Heart right ventricle (tissue), 16 donors: ENCODE measurements around the gene TECPR2. TPM values are rescaled to one million over a fixed set of nuclear protein-coding genes. Genes with fewer than 3 reads are reported as not detected.

Experiments
- ATAC-seq, 8 donors: fragments of 200-7000 bp; cut with Tn5 transposase; one replicate each; pipeline ENCODE4 v1.9.1; 2020; ENCODE audit warnings: mild to moderate bottlenecking in 8 of 8, moderate library complexity in 8 of 8, moderate number of reproducible peaks in 1 of 8
- DNase-seq, 2 donors: peaks; one replicate each; pipeline ENCODE4 v3.0.0-alpha.2; 2020
- H3K27ac ChIP-seq, 10 donors: fragments of 200-600 bp; sonication (generic) in 2 of 10; one replicate each; pipeline versions ENCODE4 v1.5.0 to v1.8.0; 2020 to 2022; ENCODE audit warnings: mild to moderate bottlenecking in 3 of 10
- H3K27me3 ChIP-seq, 7 donors: fragments of 200-600 bp; one replicate each; pipeline ENCODE4 v1.8.0; 2021 to 2022; ENCODE audit warnings: mild to moderate bottlenecking in 2 of 7
- H3K36me3 ChIP-seq, 9 donors: fragments of 200-600 bp; sonication (generic) in 1 of 9; one replicate each; pipeline versions ENCODE4 v1.5.0 to v1.8.0; 2020 to 2022; ENCODE audit warnings: mild to moderate bottlenecking in 2 of 9
- H3K4me1 ChIP-seq, 9 donors: fragments of 200-600 bp; sonication (generic) in 1 of 9; one replicate each; pipeline versions ENCODE4 v1.5.0 to v1.8.0; 2020 to 2022; ENCODE audit warnings: mild to moderate bottlenecking in 4 of 9
- H3K4me3 ChIP-seq, 10 donors: fragments of 200-600 bp; sonication (generic) in 2 of 10; one replicate each; pipeline versions ENCODE4 v1.5.0 to v1.8.0; 2020 to 2022; ENCODE audit warnings: mild to moderate bottlenecking in 7 of 10, moderate library complexity in 2 of 10
- H3K9me3 ChIP-seq, 11 donors: fragments of 200-600 bp in 10 of 11; sonication (generic) in 2 of 11; one replicate each; pipeline versions ENCODE4 v1.5.0 to v1.8.0; 2013 to 2022; ENCODE audit warnings: mild to moderate bottlenecking in 2 of 11, control low read depth in 1 of 11, moderate library complexity in 1 of 11
- WGBS, 2 donors: extraction: QIAGEN DNeasy Blood & Tissue Kit; methylation state at CpG; one replicate each; pipeline ENCODE4 v1.1.7; 2013; ENCODE audit warnings: inconsistent platforms in 1 of 2; 5-methylcytosine and 5-hydroxymethylcytosine counted together
- intact Hi-C, 10 donors: fragments of 100-400 bp; cut with DNase I; formaldehyde crosslinking; loops; one replicate each; pipeline versions ENCODE4 v1.11.1 to v1.14.2; 2022
- polyA plus RNA-seq, 2 donors: library from polyadenylated mRNA; stranded (reverse); fragments of 200-250 nt; gene quantifications; one replicate each; pipeline ENCODE4 v1.2.3, GENCODE V29; 2013
- total RNA-seq, 10 donors: library from RNA; stranded (reverse); fragmentation: NEBNext Ultra II Directional in 3 of 10; extraction: Animal tissue kit (Norgen Biotek cat#: 25700) in 3 of 10; gene quantifications; one replicate each; pipeline versions ENCODE4 v1.2.1 to v1.2.4, GENCODE V29; 2021 to 2023
- TF ChIP-seq, protein P1 (sequence below), 9 donors: fragments of 200-600 bp; sonication (generic) in 2 of 9; IDR thresholded peaks; one replicate each; pipeline versions ENCODE4 v1.5.0 to v1.8.0; 2021 to 2022; ENCODE audit warnings: antibody characterized with exemption in 9 of 9, mild to moderate bottlenecking in 5 of 9, moderate library complexity in 1 of 9
- donor health status: Arrhythmogenic right ventricular cardiomyopathy.
- donor health status: ischemic (EF 13 %, LVEDD 7.1; RV severe dilation, severe dysfunction).
- donor health status: healthy with polysubstance abuse.
- donor health status: DM: no; HTN: yes; CAD: no.
- donor health status: DM: no; HTN: no; CAD: no.
- donor health status: ischemic (EF 25% LVEDD 6.9; RV normal size, moderate dysfunction).
- donor health status: ischemic (EF 25% LVEDD 5.7; RV mildly dilated, moderate dysfunction).
- donor health status: healthy.
- donor health status: DM: yes; HTN: yes; CAD: no.
- donor health status: Ischemic cardiomyopathy.
- donor health status: ischemic (EF 35%, LVEDD 5.7; RV mildly dilated, moderate dysfunction).
- donor health status: nonischemic (EF 11% LVEDD 7.7; RV severe dilation, severe dysfunction).
- donor health status: DM: yes; HTN: yes; CAD: no.
- donor health status: PGD.
- donor health status: ischemic (EF 29% LVEDD 5.4; RV normal size, mild dysfunction).
- donor health status: nonischemic (EF 23%, LVEDD 6.1; RV moderate dilation, normal function).

The TECPR2 gene
- total and polyA plus RNA-seq, 12 donors, result 6.8 to 34.2 (median 24.8) TPM

DNA sequence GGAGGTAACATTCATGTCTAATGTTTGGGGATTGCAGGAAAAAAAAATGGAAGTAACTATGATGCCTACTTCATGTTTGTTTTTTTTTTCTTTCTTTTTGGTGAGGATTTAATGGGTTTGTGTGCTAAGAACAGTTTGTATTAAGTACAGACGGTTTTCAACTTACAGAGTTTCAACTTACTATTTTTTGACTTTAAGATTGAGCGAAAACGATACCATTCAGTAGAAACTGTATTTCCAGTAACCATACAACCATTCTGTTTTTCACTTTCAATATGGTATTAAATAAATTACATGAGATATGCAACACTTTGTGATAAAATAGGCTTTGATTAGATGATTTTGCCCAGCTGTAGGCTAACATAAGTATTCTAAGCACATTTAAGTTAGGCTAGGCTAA, 10.4 kb downstream of the TECPR2 start:
- Histone ChIP-seq H3K27me3 (no peaks in the 10 kb centered on the region), H3K36me3 (peaks cover 0 to 33% (median 10%) of the 10 kb centered on the region in 9 donors), H3K27ac (no peak overlapping the region), H3K9me3 (no peaks in the 10 kb centered on the region), H3K4me1 (peaks cover 0 to 26% (median 9%) of the 10 kb centered on the region in 9 donors), H3K4me3 (no peak overlapping the region)
- WGBS, 2 donors, result 90 to 93% methylated on average over 3 of the region's 3 CpGs
- intact Hi-C loops, result no loop called here
- DNase-seq (no peak), ATAC-seq (no peak)
- TF ChIP-seq, protein P1, sequence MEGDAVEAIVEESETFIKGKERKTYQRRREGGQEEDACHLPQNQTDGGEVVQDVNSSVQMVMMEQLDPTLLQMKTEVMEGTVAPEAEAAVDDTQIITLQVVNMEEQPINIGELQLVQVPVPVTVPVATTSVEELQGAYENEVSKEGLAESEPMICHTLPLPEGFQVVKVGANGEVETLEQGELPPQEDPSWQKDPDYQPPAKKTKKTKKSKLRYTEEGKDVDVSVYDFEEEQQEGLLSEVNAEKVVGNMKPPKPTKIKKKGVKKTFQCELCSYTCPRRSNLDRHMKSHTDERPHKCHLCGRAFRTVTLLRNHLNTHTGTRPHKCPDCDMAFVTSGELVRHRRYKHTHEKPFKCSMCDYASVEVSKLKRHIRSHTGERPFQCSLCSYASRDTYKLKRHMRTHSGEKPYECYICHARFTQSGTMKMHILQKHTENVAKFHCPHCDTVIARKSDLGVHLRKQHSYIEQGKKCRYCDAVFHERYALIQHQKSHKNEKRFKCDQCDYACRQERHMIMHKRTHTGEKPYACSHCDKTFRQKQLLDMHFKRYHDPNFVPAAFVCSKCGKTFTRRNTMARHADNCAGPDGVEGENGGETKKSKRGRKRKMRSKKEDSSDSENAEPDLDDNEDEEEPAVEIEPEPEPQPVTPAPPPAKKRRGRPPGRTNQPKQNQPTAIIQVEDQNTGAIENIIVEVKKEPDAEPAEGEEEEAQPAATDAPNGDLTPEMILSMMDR (IDR thresholded peaks at IDR 0.05), result no peak

DNA sequence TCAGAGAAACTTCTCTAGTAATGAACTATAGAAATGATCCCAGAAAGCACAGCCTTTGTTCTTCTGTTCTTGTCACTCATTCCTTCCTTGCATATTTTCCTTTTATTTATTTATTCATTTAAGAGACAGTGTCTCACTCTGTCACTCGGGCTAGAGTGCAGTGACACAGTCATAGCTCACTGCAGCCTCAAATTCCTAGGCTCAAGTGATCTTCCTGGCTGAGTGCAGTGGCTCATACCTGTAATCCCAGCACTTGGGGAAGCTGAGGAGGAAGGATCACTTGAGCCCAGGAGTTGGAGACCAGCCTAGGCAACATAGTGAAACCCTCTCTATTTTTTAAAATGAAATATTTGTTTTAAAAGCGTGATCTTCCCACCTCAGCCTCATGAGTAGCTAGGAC, 11.5 kb downstream of the TECPR2 start:
- ATAC-seq (no peak), DNase-seq (no peak)
- Histone ChIP-seq H3K4me1 (peaks cover 0 to 22% (median 9%) of the 10 kb centered on the region in 9 donors), H3K27me3 (no peaks in the 10 kb centered on the region), H3K27ac (no peak overlapping the region), H3K9me3 (no peaks in the 10 kb centered on the region), H3K4me3 (no peak overlapping the region), H3K36me3 (peaks cover 0 to 45% (median 18%) of the 10 kb centered on the region in 9 donors)
- TF ChIP-seq, protein P1 (IDR thresholded peaks at IDR 0.05), result no peak
- intact Hi-C loops, result no loop called here
- WGBS, 2 donors, result 86 to 87% methylated on average over 2 of the region's 2 CpGs

DNA sequence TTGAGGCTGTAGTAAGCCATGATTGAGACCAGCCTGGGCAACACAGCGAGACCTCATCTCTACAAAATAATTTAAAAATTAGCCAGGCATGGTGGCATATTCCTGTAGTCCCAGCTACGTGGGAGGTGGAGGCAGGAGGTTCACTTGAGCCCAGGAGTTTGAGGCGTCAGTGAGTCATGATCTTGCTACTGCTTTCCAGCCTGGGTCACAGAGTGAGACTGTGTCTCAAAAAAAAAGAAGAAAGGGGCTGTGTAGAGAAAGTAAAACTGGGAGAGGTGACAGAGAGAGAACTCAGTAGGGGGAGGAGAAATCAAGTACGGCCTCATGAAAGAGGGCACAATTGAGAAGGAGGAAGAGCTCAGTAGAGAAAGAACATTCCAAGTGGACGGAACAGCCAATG, 12.4 kb downstream of the TECPR2 start:
- intact Hi-C loops, result no loop called here
- 96% methylated on average over 5 of the region's 5 CpGs for WGBS, 2 donors
- H3K4me1 ChIP-seq, result peaks cover 0 to 14% (median 6%) of the 10 kb centered on the region in 9 donors
- DNase-seq, result no peak
- TF ChIP-seq, protein P1 (IDR thresholded peaks at IDR 0.05), result no peak
- H3K27me3 ChIP-seq, result no peaks in the 10 kb centered on the region
- no peaks in the 10 kb centered on the region for H3K9me3 ChIP-seq
- ATAC-seq, result no peak
- H3K36me3 ChIP-seq, result peaks cover 0 to 51% (median 18%) of the 10 kb centered on the region in 9 donors
- H3K4me3 ChIP-seq, result no peak overlapping the region
- H3K27ac ChIP-seq, result no peak overlapping the region

DNA sequence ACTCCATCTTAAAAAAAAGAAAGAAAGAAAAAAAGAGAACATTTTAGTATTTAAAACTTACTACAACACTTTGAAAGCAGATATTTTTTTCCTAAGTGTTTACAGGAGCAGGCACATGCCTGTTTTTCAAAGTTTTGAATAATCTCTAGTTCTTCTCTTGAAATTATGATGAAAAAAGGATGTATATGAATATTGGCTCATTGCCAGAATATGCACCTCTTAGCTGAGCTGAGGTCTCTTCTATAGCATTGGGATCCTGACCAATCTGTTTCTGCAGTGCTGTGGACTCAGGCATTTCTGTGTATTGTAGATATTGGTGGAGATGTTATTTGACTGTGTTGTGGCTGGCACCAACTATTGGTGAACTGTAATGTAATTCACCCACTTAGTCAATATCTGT, 15.0 kb downstream of the TECPR2 start:
- H3K36me3 ChIP-seq, result peaks cover 0 to 65% (median 18%) of the 10 kb centered on the region in 9 donors
- H3K4me1 ChIP-seq, result no peaks in the 10 kb centered on the region
- DNase-seq (no peak), ATAC-seq (no peak)
- H3K9me3 ChIP-seq, result no peaks in the 10 kb centered on the region
- no peak overlapping the region for H3K4me3 ChIP-seq
- H3K27me3 ChIP-seq, result no peaks in the 10 kb centered on the region
- no peak overlapping the region for H3K27ac ChIP-seq
- TF ChIP-seq, protein P1 (IDR thresholded peaks at IDR 0.05), result no peak
- intact Hi-C loops, result no loop called here
